SK-N-SH treated with all-trans-retinoic acid at 6 μM for 48 hours (cell line): ENCODE measurements around the gene WNT7A.

ENCODE experiments used
- ATAC-seq: fragments of 200-7000 bp; cut with Tn5 transposase; 3 replicates; pipeline ENCODE4 v1.9.1; 2020; ENCODE audit warnings: mild to moderate bottlenecking, moderate library complexity
- ARNTL ChIP-seq: fragments of 450-650 bp; formaldehyde crosslinking; IDR thresholded peaks from 2 replicates; pipeline ENCODE4 v1.5.0; 2020; ENCODE audit warnings: low read depth, mild to moderate bottlenecking, moderate library complexity, borderline replicate concordance
- BACH2 ChIP-seq: fragments of 250-450 bp; sonication (Bioruptor Pico); IDR thresholded peaks from 2 replicates; pipeline ENCODE4 v1.9.0; 2021; ENCODE audit warnings: mild to moderate bottlenecking, borderline replicate concordance
- CSDC2 ChIP-seq: fragments of 250-450 bp; sonication (Bioruptor Pico); IDR thresholded peaks from 2 replicates; pipeline ENCODE4 v1.5.0; 2020; ENCODE audit warnings: mild to moderate bottlenecking, moderate library complexity
- ESRRG ChIP-seq: fragments of 250-450 bp; sonication (Bioruptor Pico); IDR thresholded peaks from 2 replicates; pipeline ENCODE4 v1.6.1; 2021; ENCODE audit warnings: mild to moderate bottlenecking
- GLIS3 ChIP-seq: fragments of 250-450 bp; sonication (Bioruptor Pico); IDR thresholded peaks from 2 replicates; pipeline ENCODE4 v1.5.0; 2020; ENCODE audit warnings: mild to moderate bottlenecking, moderate library complexity
- ISL1 ChIP-seq: fragments of 250-450 bp; sonication (Bioruptor Pico); IDR thresholded peaks from 2 replicates; pipeline ENCODE4 v2.1.2; 2022; ENCODE audit warnings: mild to moderate bottlenecking, moderate library complexity
- OSR1 ChIP-seq: fragments of 250-450 bp; sonication (Bioruptor Pico); IDR thresholded peaks from 2 replicates; pipeline ENCODE4 v1.8.0; 2022; ENCODE audit warnings: moderate library complexity, mild to moderate bottlenecking, inconsistent platforms
- PPARA ChIP-seq: fragments of 250-450 bp; sonication (Bioruptor Pico); IDR thresholded peaks from 2 replicates; pipeline ENCODE4 v1.5.0; 2020; ENCODE audit warnings: mild to moderate bottlenecking, borderline replicate concordance
- RARB ChIP-seq: fragments of 250-450 bp; sonication (Bioruptor Pico); IDR thresholded peaks from 2 replicates; pipeline ENCODE4 v1.8.0; 2021; ENCODE audit warnings: mild to moderate bottlenecking, moderate library complexity
- SNAI2 ChIP-seq: fragments of 250-450 bp; sonication (Bioruptor Pico); IDR thresholded peaks from 2 replicates; pipeline ENCODE4 v1.5.0; 2020; ENCODE audit warnings: mild to moderate bottlenecking, moderate library complexity
- TCF4 ChIP-seq: fragments of 250-450 bp; sonication (Bioruptor Pico); IDR thresholded peaks from 2 replicates; pipeline ENCODE4 v1.8.0; 2021; ENCODE audit warnings: mild to moderate bottlenecking, moderate library complexity, borderline replicate concordance
- TOX ChIP-seq: fragments of 250-450 bp; sonication (Bioruptor Pico); IDR thresholded peaks from 2 replicates; pipeline ENCODE4 v1.8.0; 2021; ENCODE audit warnings: mild to moderate bottlenecking, moderate library complexity, borderline replicate concordance
- ZC3H10 ChIP-seq: fragments of 250-450 bp; sonication (Bioruptor Pico); IDR thresholded peaks from 2 replicates; pipeline ENCODE4 v1.5.1; 2021; ENCODE audit warnings: mild to moderate bottlenecking, moderate library complexity
- ZFP3 ChIP-seq: fragments of 250-450 bp; sonication (Bioruptor Pico); IDR thresholded peaks from 2 replicates; pipeline ENCODE4 v1.5.0; 2020; ENCODE audit warnings: mild to moderate bottlenecking, moderate library complexity
- ZFP30 ChIP-seq: fragments of 450-650 bp; formaldehyde crosslinking; IDR thresholded peaks from 2 replicates; pipeline ENCODE4 v1.5.0; 2022; ENCODE audit warnings: mild to moderate bottlenecking, moderate library complexity
- ZNF70 ChIP-seq: fragments of 450-650 bp; formaldehyde crosslinking; IDR thresholded peaks from 2 replicates; pipeline ENCODE4 v1.5.0; 2020; ENCODE audit warnings: mild to moderate bottlenecking, moderate library complexity
- TF ChIP-seq, protein P1 (sequence below): fragments of 250-450 bp; sonication (Bioruptor Pico); IDR thresholded peaks from 2 replicates; pipeline ENCODE4 v1.5.0; 2020; ENCODE audit warnings: mild to moderate bottlenecking, moderate library complexity
- TF ChIP-seq, protein P2 (sequence below): fragments of 250-450 bp; sonication (Bioruptor Pico); IDR thresholded peaks from 2 replicates; pipeline ENCODE4 v1.8.0; 2020; ENCODE audit warnings: mild to moderate bottlenecking, moderate library complexity, borderline replicate concordance
- TF ChIP-seq, protein P3 (sequence below): fragments of 250-450 bp; sonication (Bioruptor Pico); IDR thresholded peaks from 2 replicates; pipeline ENCODE4 v1.5.1; 2020; ENCODE audit warnings: low read depth, mild to moderate bottlenecking, moderate library complexity
- TF ChIP-seq, protein P4 (sequence below): fragments of 250-450 bp; sonication (Bioruptor Pico); IDR thresholded peaks from 2 replicates; pipeline ENCODE4 v1.5.1; 2021; ENCODE audit warnings: mild to moderate bottlenecking, moderate library complexity

WNT7A gene

DNA sequence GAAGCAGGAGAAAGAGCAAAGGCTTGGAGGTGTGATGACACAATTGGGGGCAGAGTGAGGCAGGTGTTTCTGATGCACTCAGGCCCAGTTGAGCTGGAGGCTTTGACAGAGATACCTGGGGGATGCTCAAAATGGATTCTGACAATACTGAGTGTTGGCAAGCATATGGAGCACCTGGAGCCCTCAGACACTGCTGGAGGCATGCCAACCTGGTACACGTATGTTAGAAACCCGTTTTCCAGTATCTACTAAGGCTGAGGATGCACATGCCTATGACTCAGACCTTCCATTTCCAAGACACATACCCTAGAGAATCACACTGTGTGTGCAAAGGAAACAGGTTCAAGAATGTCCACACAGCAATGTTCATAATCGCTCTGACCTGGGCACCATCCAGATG, 58.7 kb downstream of the WNT7A start (continued):
- TF ChIP-seq BACH2 (CRISPR knock-in tag) (no peak), ZC3H10 (no peak), TCF4 (CRISPR knock-in tag) (no peak), GLIS3 (CRISPR knock-in tag) (no peak), CSDC2 (no peak)
- TF ChIP-seq, protein P1, sequence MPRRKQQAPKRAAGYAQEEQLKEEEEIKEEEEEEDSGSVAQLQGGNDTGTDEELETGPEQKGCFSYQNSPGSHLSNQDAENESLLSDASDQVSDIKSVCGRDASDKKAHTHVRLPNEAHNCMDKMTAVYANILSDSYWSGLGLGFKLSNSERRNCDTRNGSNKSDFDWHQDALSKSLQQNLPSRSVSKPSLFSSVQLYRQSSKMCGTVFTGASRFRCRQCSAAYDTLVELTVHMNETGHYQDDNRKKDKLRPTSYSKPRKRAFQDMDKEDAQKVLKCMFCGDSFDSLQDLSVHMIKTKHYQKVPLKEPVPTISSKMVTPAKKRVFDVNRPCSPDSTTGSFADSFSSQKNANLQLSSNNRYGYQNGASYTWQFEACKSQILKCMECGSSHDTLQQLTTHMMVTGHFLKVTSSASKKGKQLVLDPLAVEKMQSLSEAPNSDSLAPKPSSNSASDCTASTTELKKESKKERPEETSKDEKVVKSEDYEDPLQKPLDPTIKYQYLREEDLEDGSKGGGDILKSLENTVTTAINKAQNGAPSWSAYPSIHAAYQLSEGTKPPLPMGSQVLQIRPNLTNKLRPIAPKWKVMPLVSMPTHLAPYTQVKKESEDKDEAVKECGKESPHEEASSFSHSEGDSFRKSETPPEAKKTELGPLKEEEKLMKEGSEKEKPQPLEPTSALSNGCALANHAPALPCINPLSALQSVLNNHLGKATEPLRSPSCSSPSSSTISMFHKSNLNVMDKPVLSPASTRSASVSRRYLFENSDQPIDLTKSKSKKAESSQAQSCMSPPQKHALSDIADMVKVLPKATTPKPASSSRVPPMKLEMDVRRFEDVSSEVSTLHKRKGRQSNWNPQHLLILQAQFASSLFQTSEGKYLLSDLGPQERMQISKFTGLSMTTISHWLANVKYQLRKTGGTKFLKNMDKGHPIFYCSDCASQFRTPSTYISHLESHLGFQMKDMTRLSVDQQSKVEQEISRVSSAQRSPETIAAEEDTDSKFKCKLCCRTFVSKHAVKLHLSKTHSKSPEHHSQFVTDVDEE: no peak
- TF ChIP-seq, all 23 proteins: peak for 0

- TF ChIP-seq ZNF70: no peak
- TF ChIP-seq RARB (CRISPR knock-in tag): no peak
- no peak for TF ChIP-seq BACH2 (CRISPR knock-in tag)
- TF ChIP-seq SNAI2 (CRISPR knock-in tag): no peak
- TF ChIP-seq ISL1 (CRISPR knock-in tag): no peak
- ATAC-seq: no peak
These were observed 61.0 kb downstream of the WNT7A start for GRCh38 chr3:13818919-13819318.

DNA sequence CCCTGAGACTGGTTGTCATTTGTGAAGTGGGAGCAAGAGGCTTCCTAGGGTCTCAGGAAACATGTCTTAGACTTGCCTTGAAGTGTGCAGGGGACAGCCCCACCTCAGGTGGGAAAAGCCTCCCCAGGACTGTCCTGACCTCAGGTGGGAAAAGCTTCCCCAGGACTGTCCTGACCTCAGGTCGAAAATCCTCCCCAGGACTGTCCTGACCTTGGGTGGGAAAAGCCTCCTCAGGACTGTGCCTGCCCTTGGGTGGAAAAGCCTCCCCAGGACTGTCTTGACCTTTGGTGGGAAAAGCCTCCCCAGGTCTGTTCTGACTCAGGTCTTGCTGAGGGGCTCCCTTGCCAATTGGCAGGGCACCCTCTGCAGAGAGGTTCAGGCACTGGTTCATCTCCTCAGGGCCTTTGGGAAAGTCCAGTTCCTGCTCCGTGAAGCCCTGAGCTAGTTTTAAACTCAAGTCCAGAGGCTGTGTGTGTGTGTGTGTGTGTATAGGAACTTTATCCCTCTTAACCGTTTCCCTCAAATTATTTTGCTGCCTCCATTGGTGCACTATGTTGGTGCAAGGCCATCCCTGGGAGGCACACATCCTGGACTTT, 64.7 kb downstream of the WNT7A start:
- TF ChIP-seq, protein P1: no peak
- TF ChIP-seq GLIS3 (CRISPR knock-in tag) (no peak), ZFP30 (CRISPR knock-in tag) (no peak), ARNTL (CRISPR knock-in tag) (no peak), ESRRG (CRISPR knock-in tag) (no peak), TCF4 (CRISPR knock-in tag) (no peak), OSR1 (no peak), ZC3H10 (no peak), BACH2 (CRISPR knock-in tag) (no peak), PPARA (no peak), RARB (CRISPR knock-in tag) (no peak), SNAI2 (CRISPR knock-in tag) (no peak), ZNF70 (no peak)
- TF ChIP-seq, protein P2, sequence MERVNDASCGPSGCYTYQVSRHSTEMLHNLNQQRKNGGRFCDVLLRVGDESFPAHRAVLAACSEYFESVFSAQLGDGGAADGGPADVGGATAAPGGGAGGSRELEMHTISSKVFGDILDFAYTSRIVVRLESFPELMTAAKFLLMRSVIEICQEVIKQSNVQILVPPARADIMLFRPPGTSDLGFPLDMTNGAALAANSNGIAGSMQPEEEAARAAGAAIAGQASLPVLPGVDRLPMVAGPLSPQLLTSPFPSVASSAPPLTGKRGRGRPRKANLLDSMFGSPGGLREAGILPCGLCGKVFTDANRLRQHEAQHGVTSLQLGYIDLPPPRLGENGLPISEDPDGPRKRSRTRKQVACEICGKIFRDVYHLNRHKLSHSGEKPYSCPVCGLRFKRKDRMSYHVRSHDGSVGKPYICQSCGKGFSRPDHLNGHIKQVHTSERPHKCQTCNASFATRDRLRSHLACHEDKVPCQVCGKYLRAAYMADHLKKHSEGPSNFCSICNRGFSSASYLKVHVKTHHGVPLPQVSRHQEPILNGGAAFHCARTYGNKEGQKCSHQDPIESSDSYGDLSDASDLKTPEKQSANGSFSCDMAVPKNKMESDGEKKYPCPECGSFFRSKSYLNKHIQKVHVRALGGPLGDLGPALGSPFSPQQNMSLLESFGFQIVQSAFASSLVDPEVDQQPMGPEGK (CRISPR knock-in tag): no peak
- no peak for ATAC-seq

- TF ChIP-seq ZC3H10 (no peak), TOX (no peak), ZFP3 (CRISPR knock-in tag) (no peak), TCF4 (CRISPR knock-in tag) (no peak), ESRRG (CRISPR knock-in tag) (no peak)
- TF ChIP-seq, protein P3, sequence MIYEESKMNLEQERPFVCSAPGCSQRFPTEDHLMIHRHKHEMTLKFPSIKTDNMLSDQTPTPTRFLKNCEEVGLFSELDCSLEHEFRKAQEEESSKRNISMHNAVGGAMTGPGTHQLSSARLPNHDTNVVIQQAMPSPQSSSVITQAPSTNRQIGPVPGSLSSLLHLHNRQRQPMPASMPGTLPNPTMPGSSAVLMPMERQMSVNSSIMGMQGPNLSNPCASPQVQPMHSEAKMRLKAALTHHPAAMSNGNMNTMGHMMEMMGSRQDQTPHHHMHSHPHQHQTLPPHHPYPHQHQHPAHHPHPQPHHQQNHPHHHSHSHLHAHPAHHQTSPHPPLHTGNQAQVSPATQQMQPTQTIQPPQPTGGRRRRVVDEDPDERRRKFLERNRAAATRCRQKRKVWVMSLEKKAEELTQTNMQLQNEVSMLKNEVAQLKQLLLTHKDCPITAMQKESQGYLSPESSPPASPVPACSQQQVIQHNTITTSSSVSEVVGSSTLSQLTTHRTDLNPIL: no peak
- TF ChIP-seq, protein P2 (CRISPR knock-in tag): no peak
- TF ChIP-seq, protein P4, sequence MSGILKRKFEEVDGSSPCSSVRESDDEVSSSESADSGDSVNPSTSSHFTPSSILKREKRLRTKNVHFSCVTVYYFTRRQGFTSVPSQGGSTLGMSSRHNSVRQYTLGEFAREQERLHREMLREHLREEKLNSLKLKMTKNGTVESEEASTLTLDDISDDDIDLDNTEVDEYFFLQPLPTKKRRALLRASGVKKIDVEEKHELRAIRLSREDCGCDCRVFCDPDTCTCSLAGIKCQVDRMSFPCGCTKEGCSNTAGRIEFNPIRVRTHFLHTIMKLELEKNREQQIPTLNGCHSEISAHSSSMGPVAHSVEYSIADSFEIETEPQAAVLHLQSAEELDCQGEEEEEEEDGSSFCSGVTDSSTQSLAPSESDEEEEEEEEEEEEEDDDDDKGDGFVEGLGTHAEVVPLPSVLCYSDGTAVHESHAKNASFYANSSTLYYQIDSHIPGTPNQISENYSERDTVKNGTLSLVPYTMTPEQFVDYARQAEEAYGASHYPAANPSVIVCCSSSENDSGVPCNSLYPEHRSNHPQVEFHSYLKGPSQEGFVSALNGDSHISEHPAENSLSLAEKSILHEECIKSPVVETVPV (CRISPR knock-in tag): no peak
- TF ChIP-seq, protein P1: no peak
- no peak for ATAC-seq
These were observed 67.8 kb downstream of the WNT7A start for GRCh38 chr3:13812034-13812471.
